Fibroblast of gingiva (primary cell): ENCODE measurements around the gene KRTAP1-4.
A peak's percentile ranks its signal among the peaks of the same experiment; 100 is the strongest.
"Not testable (repeated sequence)": the region's sequence is repeated elsewhere in the genome, so short reads cannot be mapped to it uniquely, and the experiment has no call there.

Experiments used
- DNase-seq: peaks from one replicate; pipeline ENCODE4 v3.0.0-alpha.2; 2011; ENCODE audit warnings: low read depth

Gene KRTAP1-4, protein sequence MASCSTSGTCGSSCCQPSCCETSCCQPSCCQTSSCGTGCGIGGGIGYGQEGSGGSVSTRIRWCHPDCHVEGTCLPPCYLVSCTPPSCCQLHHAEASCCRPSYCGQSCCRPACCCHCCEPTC

DNA sequence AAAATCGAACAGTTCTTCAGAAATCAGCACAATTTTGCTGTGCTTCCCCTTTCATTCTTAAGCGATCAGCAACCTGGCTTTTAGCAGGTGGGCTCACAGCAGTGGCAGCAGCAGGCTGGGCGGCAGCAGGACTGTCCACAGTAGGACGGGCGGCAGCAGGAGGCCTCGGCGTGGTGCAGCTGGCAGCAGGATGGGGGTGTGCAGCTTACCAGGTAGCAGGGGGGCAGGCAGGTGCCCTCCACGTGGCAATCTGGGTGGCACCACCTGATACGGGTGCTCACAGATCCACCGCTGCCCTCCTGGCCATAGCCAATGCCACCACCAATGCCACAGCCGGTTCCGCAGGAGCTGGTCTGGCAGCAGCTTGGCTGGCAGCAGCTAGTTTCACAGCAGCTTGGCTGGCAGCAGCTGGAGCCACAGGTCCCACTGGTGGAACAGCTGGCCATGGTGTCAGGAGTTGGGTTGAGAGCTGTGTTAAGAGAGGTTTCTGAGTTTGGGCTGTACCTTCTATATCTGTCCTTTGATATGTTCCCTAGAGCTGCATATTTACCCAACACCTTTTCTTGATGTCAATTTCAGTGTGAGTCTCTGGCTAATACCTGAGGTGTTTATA, at the start of gene KRTAP1-4:
Gene KRTAP1-4 (minus strand): TSS at position 563 of the 613 bp plus-strand sequence. CDS start 117 bp downstream, at position 446.
- no peak for DNase-seq

- DNase-seq = no peak
These were observed 46.8 kb upstream of the KRTAP1-4 start for GRCh38 chr17:41076788-41077187.

GRCh38 chr17:41073676-41074075, 43.7 kb upstream of the KRTAP1-4 start:
- no peak for DNase-seq

- no peak for DNase-seq
These were observed 41.8 kb upstream of the KRTAP1-4 start for GRCh38 chr17:41071606-41072360.

- no peak for DNase-seq
These were observed 39.0 kb upstream of the KRTAP1-4 start for GRCh38 chr17:41069031-41069430.

GRCh38 chr17:41067281-41067680, 37.3 kb upstream of the KRTAP1-4 start:
- peak; percentile 45 for DNase-seq

- peak; percentile 33 for DNase-seq
These were observed 36.0 kb upstream of the KRTAP1-4 start, which contains the start of gene KRTAP2-4 for GRCh38 chr17:41065829-41066624. KRTAP2-4 (minus strand) TSS chr17:41065879; CDS start chr17:41065845, 34 bp downstream.

DNA sequence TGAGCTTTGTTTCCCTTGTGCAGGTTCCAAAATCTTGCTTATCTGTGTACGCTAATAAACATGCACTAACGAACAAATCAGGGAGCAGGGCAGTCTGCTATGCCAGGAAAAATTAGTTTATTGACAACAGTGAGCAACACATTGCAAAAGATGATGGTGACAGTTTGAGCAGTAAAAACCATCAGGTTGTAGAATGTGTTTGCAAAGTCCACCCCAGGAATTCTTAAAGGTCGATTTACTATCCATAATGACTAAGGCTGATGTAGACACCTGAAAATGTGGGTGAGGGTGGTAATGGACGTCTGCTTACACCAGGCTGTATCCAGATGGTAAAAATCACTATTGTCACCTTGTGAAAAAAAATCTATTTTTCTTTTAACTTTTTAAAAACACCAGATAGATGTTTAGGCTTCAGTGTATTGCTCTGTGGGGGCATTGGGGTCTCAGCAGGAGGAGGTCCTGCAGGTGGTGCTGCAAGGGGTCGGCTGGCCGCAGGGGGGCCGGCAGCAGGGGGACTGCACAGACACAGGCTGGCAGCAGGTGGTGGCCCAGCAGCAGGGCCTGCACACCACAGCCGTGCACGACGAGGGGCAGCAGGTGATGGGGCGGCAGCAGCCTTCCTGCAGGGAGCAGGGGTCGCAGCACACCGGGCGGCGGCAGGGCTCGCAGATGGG, 35.2 kb upstream of the KRTAP1-4 start:
- DNase-seq = not testable (repeated sequence)

DNA sequence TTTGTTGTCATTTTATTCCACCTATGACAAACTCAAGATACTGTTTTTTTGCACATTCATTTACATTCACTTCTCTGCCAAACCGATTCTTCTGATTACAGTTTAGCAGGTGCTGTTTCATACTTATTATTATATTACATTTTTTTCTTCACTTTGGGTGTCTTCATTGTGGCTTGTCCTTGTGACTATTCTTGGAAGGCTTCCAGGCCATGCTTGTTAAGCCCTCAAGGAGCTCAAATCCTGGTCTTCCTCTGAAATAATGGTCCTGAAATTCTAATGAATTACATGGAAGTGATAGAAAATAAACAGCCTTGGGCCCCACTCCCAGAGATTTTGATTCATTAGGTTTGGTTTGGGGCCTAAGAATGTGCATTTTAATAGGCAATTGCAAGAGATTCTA, 34.3 kb upstream of the KRTAP1-4 start:
- no peak for DNase-seq

DNA sequence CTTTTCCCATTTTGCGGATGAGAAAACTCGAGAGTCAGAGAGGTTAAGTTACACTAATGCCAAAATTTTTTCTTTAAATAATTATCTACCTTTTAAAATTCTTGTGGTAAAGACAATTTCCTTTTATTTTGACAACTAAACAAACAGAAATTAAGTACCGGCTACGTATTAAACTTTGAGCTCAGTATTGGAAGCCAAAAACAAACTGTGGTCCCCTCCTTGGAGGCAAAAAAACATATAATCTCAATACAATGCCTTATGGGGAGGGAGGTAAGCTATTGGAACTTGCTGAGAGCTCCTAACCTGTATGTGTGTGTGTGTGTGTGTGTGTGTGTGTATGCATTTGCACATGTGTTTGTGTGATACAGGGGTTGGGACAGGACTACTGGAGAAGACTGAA, 33.5 kb upstream of the KRTAP1-4 start:
- DNase-seq = no peak

DNA sequence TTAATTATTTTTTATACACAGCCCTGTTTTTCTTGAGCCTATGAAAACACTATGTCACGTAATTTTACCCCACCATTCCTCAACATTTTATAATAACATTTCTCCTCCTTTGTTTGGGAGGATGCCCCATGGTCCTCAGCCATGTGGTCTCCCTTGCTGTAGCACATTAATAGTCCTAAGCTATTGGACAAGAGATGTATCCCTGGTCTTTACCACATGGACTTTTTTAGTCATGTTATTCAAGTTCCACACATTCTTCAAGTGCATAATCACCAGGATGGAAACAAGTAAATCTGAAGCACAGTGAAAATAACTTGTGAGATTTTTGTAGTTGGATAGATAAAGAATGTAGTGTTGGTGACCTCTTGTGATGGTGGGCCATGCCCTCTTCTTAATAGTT, 32.0 kb upstream of the KRTAP1-4 start:
- peak; percentile 92 for DNase-seq

DNA sequence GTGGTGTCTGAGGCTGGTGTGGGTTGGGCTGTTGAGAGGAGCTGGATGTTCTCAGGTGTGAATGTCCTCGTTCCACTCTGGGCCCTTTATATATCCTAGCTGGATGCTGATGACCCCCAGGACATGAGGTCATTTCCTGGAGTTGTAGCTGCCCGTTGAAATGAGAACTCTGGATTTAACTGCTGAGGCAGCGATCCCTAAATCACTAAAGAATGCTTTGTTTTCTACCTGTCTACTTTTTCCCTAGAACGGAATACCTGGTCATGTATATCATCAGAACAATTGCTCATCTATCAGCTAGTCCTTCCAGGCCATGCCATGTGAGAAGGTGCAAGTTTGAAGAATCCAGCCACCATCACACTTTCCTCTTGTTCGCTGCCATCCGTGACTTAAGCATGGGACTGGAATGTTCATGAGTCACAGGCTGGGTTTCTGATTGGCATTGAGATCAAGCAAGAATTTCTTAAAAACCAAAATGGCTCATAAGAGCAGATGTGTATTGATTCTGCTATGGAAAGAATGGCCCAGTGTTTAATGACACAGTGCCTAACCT, 30.1 kb upstream of the KRTAP1-4 start, which contains the start of gene KRTAP2-3:
Gene KRTAP2-3 (minus strand): TSS at position 63 of the 553 bp plus-strand sequence. CDS start 64 bp downstream, outside the sequence.
- DNase-seq = peak; percentile 90

DNA sequence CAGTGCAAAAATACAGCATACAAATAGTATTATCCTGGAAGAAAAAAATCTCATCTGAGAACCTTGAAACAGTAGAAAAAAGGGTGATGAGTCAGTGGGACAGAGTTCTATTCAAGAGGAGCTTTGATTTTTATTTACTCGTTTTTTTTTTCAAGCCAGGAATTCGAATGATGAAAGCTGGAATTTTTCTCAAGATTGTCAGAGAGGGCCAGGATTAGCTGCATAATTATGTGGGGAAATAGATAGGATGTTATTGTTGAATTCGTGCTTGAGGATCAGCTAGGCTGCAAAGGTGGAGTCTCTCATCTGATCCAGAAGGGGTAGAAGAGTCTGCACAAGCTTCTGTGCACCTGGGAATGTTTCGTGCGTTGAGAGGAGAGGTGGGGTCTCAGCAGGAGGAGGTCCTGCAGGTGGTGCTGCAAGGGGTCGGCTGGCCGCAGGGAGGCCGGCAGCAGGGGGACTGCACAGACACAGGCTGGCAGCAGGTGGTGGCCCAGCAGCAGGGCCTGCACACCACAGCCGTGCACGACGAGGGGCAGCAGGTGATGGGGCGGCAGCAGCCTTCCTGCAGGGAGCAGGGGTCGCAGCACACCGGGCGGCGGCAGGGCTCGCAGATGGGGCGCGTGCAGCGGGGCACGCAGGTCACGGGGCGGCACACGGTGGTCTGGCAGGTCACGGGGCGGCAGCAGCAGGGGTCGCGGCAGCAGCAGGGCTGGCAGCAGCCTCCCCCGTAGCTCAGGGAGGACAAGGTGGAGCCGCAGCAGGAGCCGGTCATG, 29.5 kb upstream of the KRTAP1-4 start:
- DNase-seq = peak; percentile 83

GRCh38 chr17:41058741-41059140, 28.7 kb upstream of the KRTAP1-4 start:
- DNase-seq = no peak

GRCh38 chr17:41057547-41057946, 27.6 kb upstream of the KRTAP1-4 start:
- DNase-seq = no peak

- not testable (repeated sequence) for DNase-seq
These were observed 25.1 kb upstream of the KRTAP1-4 start, which contains the start of gene KRTAP2-2 for GRCh38 chr17:41055130-41055529. KRTAP2-2 (minus strand) TSS chr17:41055230; CDS start chr17:41055211, 19 bp downstream.

DNA sequence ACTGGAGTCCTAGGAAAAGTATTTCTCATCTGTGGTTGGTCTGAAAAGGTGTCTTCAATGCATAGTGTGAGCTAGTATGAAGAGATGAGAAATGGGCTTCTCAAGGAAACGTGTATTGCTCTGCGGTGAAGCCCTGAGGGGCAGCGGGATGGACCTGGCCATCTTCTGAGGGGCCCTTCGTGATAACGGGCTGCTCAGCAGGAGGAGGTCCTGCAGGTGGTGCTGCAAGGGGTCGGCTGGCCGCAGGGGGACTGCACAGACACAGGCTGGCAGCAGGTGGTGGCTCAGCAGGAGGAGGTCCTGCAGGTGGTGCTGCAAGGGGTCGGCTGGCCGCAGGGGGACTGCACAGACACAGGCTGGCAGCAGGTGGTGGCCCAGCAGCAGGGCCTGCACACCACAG, 24.6 kb upstream of the KRTAP1-4 start:
- DNase-seq = not testable (repeated sequence)

GRCh38 chr17:41054025-41054424, 24.0 kb upstream of the KRTAP1-4 start:
- no peak for DNase-seq

- DNase-seq = no peak
These were observed 22.6 kb upstream of the KRTAP1-4 start for GRCh38 chr17:41052566-41052965.

DNA sequence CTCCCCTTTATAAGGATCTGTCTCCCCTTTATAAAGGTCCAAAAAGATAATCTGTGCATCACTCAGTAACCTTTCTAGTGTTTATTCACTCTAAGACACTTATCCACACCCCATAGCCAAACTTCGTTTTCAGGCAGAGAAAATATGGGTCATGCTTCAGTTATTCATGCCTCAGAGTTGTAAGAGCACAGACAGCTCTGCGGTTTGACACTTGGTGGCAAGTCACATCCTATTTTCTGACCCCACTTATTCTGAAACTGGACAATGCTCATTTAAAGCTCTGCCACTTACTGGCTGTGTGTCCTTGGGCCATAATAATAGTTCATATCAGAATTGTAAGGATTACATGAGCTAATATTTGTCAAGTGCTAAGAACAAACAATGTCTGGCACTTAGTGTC, 19.1 kb upstream of the KRTAP1-4 start:
- DNase-seq = peak; percentile 31
